CD4-positive, alpha-beta T cell treated with Interleukin-12 subunit alpha and Interleukin-12 subunit beta, for 1 hour (primary cell): ENCODE results near the gene TLCD3A.
"Not testable (repeated sequence)": the region's sequence is repeated elsewhere in the genome, so short reads cannot be mapped to it uniquely, and the experiment has no call there.

Experiments
- DNase-seq: peaks from one replicate; pipeline ENCODE4 v3.0.0-alpha.2; 2020

Gene TLCD3A

GRCh38 chr17:750431-751037, 18.1 kb downstream of the TLCD3A start:
- no peak for DNase-seq

GRCh38 chr17:751269-752001, 19.0 kb downstream of the TLCD3A start:
- peak; percentile 52 for DNase-seq

GRCh38 chr17:752002-752619, 19.7 kb downstream of the TLCD3A start, which contains the start of gene GEMIN4:
Gene GEMIN4, minus strand, starts transcription at chr17:752264. Its CDS starts 122 bp downstream, at chr17:752142.
- peak; percentile 98 for DNase-seq

- no peak for DNase-seq
These were observed 20.3 kb downstream of the TLCD3A start for GRCh38 chr17:752620-753219.

GRCh38 chr17:753418-753817, 21.0 kb downstream of the TLCD3A start:
- DNase-seq = no peak

GRCh38 chr17:755319-755961, 23.0 kb downstream of the TLCD3A start:
- DNase-seq = not testable (repeated sequence)

GRCh38 chr17:756010-756567, 23.7 kb downstream of the TLCD3A start:
- not testable (repeated sequence) for DNase-seq

- DNase-seq = no peak
These were observed 27.6 kb downstream of the TLCD3A start for GRCh38 chr17:759964-760363.

GRCh38 chr17:760371-760770, 28.0 kb downstream of the TLCD3A start:
- DNase-seq = no peak

GRCh38 chr17:767076-767475, 34.7 kb downstream of the TLCD3A start:
- no peak for DNase-seq

GRCh38 chr17:773016-773415, 40.6 kb downstream of the TLCD3A start:
- no peak for DNase-seq

- DNase-seq = no peak
These were observed 41.3 kb downstream of the TLCD3A start for GRCh38 chr17:773467-774312.

- no peak for DNase-seq
These were observed 41.9 kb downstream of the TLCD3A start for GRCh38 chr17:774313-774584.

- DNase-seq = no peak
These were observed 45.7 kb downstream of the TLCD3A start for GRCh38 chr17:778096-778495.

GRCh38 chr17:781805-782731, 49.7 kb downstream of the TLCD3A start, which contains the start of the genes GLOD4 and MRM3:
Gene GLOD4, minus strand, starts transcription at chr17:782280. Its CDS starts 25 bp downstream, at chr17:782255.
Gene MRM3, plus strand, starts transcription at chr17:782353. Its CDS starts 26 bp downstream, at chr17:782379.
- peak; percentile 94 for DNase-seq

- no peak for DNase-seq
These were observed 51.7 kb downstream of the TLCD3A start for GRCh38 chr17:784143-784542.

- DNase-seq = not testable (repeated sequence)
These were observed 53.5 kb downstream of the TLCD3A start for GRCh38 chr17:785901-786300.

GRCh38 chr17:787641-788221, 55.3 kb downstream of the TLCD3A start:
- DNase-seq = no peak

GRCh38 chr17:788551-788950, 56.2 kb downstream of the TLCD3A start:
- no peak for DNase-seq

GRCh38 chr17:789160-789840, 56.9 kb downstream of the TLCD3A start:
- DNase-seq = no peak
